ENCODE measurements around the gene GNRH2.

DNA sequence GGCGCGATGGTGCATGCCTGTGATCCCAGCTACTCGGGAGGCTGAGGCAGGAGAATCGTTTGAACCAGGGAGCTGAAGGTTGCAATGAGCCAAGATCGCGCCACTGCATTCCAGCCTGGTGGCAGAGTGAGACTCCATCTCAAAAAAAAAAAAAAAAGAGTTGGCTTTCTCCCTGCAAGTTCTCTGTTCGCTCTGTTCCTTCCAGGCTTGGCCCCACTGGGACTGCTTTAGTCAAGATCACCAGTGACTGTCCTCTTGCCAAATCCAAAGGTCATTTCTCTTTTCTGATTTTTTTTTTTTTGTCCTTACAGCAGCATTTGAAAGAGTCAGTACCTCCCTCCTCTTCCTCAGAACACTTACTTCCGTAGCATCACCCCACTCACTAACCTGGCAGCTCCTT lies 10.8 kb upstream of the GNRH2 start:
- TF ChIP-seq, protein P1, sequence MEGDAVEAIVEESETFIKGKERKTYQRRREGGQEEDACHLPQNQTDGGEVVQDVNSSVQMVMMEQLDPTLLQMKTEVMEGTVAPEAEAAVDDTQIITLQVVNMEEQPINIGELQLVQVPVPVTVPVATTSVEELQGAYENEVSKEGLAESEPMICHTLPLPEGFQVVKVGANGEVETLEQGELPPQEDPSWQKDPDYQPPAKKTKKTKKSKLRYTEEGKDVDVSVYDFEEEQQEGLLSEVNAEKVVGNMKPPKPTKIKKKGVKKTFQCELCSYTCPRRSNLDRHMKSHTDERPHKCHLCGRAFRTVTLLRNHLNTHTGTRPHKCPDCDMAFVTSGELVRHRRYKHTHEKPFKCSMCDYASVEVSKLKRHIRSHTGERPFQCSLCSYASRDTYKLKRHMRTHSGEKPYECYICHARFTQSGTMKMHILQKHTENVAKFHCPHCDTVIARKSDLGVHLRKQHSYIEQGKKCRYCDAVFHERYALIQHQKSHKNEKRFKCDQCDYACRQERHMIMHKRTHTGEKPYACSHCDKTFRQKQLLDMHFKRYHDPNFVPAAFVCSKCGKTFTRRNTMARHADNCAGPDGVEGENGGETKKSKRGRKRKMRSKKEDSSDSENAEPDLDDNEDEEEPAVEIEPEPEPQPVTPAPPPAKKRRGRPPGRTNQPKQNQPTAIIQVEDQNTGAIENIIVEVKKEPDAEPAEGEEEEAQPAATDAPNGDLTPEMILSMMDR (IDR thresholded peaks at IDR 0.05), result no peak
- TF ChIP-seq POLR2AphosphoS5 (IDR thresholded peaks at IDR 0.05) (no peak), POLR2A (IDR thresholded peaks at IDR 0.05) (no peak)
